Measurements from ENCODE around the gene RSPRY1.

DNA sequence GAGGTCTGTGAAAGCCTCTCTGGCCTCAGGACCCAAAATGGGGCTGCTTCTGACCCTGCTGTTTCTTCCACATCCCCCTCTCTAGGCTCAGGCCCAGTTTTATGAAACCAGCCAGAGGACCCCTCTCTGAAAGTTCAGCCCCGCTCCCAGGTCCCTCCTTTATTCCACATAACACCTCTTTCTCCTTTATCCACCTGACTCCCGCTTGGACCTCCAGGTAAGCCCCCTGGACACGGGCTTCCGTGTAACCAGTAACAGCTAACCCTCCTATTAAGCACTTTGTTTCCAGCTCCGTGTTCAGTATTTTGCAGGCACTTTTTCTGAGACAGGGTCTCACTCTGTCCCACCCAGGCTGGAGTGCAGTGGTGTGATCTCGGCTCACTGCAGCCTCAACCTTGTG is 37.6 kb upstream of the RSPRY1 start:
- TF ChIP-seq, protein P1, sequence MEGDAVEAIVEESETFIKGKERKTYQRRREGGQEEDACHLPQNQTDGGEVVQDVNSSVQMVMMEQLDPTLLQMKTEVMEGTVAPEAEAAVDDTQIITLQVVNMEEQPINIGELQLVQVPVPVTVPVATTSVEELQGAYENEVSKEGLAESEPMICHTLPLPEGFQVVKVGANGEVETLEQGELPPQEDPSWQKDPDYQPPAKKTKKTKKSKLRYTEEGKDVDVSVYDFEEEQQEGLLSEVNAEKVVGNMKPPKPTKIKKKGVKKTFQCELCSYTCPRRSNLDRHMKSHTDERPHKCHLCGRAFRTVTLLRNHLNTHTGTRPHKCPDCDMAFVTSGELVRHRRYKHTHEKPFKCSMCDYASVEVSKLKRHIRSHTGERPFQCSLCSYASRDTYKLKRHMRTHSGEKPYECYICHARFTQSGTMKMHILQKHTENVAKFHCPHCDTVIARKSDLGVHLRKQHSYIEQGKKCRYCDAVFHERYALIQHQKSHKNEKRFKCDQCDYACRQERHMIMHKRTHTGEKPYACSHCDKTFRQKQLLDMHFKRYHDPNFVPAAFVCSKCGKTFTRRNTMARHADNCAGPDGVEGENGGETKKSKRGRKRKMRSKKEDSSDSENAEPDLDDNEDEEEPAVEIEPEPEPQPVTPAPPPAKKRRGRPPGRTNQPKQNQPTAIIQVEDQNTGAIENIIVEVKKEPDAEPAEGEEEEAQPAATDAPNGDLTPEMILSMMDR (IDR thresholded peaks at IDR 0.05): no peak
- TF ChIP-seq POLR2A (IDR thresholded peaks at IDR 0.05): no peak

Data from adrenal gland (tissue), 5 donors.